Common myeloid progenitor, CD34-positive (primary cell): ENCODE results near the gene PCGF1.

Experiments
- CTCF ChIA-PET: fragments of 350-600 bp; sonication (Branson Sonifier 250); formaldehyde crosslinking; loops from one replicate; lab custom pipeline; 2021; ENCODE audit warnings: antibody characterized with exemption; lab: Charles Lee
- POLR2A ChIA-PET: fragments of 350-600 bp; sonication (Branson Sonifier 250); formaldehyde crosslinking; loops from one replicate; lab custom pipeline; 2021; ENCODE audit warnings: antibody characterized with exemption; lab: Charles Lee
- DNase-seq, 3 donors: peaks; one replicate each; pipeline versions ENCODE4 v3.0.0 to v3.0.0-alpha.2; 2013
- H3K27ac ChIP-seq, 2 experiments: 1 replicate in 1 of 2; 2 replicates in 1 of 2; pipeline ENCODE4 v1.7.0; 2013; ENCODE audit warnings: inconsistent platforms in 2 of 2, low read length in 2 of 2, mild to moderate bottlenecking in 2 of 2, low read depth in 1 of 2, moderate library complexity in 1 of 2; ENCODE audit not compliant: severe bottlenecking in 2 of 2, insufficient read depth in 1 of 2, poor library complexity in 1 of 2
- H3K27me3 ChIP-seq, 5 experiments: replicated peaks in 2 of 5; 1 replicate in 3 of 5; 2 replicates in 2 of 5; pipeline versions ENCODE4 v1.6.1 to v1.7.0; 2013; ENCODE audit warnings: low read length in 4 of 5, mild to moderate bottlenecking in 2 of 5, moderate library complexity in 2 of 5, inconsistent platforms in 1 of 5; ENCODE audit not compliant: insufficient read depth in 5 of 5, control insufficient read depth in 4 of 5
- H3K36me3 ChIP-seq, 4 experiments: 1 replicate in 2 of 4; 2 replicates in 2 of 4; pipeline versions ENCODE4 v1.6.1 to v1.7.0; 2013; ENCODE audit warnings: low read length in 3 of 4, control low read depth in 1 of 4, mild to moderate bottlenecking in 1 of 4; ENCODE audit not compliant: control insufficient read depth in 4 of 4, insufficient read depth in 4 of 4
- H3K4me1 ChIP-seq, 4 experiments: 1 replicate in 3 of 4; 2 replicates in 1 of 4; pipeline versions ENCODE4 v1.6.1 to v1.7.1; 2013; ENCODE audit warnings: low read length in 3 of 4, mild to moderate bottlenecking in 3 of 4, control low read depth in 1 of 4, inconsistent platforms in 1 of 4, moderate library complexity in 1 of 4; ENCODE audit not compliant: control insufficient read depth in 4 of 4, insufficient read depth in 4 of 4; ENCODE audit errors: control extremely low read depth in 1 of 4
- H3K4me3 ChIP-seq, 7 experiments: 1 replicate in 4 of 7; 2 replicates in 3 of 7; pipeline versions ENCODE4 v1.5.1 to v1.7.0; 2013; ENCODE audit warnings: mild to moderate bottlenecking in 7 of 7, low read length in 6 of 7, moderate library complexity in 6 of 7, inconsistent platforms in 2 of 7, low read depth in 2 of 7, control low read depth in 1 of 7; ENCODE audit not compliant: insufficient read depth in 4 of 7, control insufficient read depth in 1 of 7; ENCODE audit errors: extremely low read depth in 1 of 7
- H3K9me3 ChIP-seq, 5 experiments: 1 replicate in 4 of 5; 2 replicates in 1 of 5; pipeline versions ENCODE4 v1.6.1 to v1.7.1; 2013; ENCODE audit warnings: low read length in 4 of 5, mild to moderate bottlenecking in 2 of 5, inconsistent platforms in 1 of 5, low read depth in 1 of 5, moderate library complexity in 1 of 5; ENCODE audit not compliant: control insufficient read depth in 4 of 5, insufficient read depth in 2 of 5; ENCODE audit errors: control extremely low read depth in 1 of 5
- WGBS: methylation state at CpG from one replicate; pipeline ENCODE4 v1.1.5; 2013; ENCODE audit not compliant: insufficient coverage; 5-methylcytosine and 5-hydroxymethylcytosine counted together

The PCGF1 gene

DNA sequence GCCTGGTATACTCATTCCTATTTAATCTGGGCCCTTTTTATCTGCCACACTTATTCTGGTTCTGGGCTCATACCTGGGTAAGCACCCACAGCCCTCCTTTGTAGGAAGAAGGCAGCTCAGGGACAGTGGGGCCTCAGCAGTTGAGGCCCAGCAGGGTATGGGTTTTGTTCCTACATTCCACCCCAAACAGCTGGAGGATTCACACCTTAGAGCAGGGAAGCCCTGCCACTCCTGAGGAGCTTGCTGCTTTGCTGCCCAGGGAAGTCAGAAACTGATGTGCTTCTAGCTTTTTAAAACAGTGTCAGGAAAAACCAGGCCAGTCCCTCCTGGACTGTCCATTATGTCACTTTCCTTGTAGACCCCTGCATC, 6.9 kb downstream of the PCGF1 start:
- peaks cover 0 to 11% (median 5%) of the 10 kb centered on the region in 4 experiments for H3K36me3 ChIP-seq
- H3K4me3 ChIP-seq = no peak overlapping the region
- peaks cover 0 to 92% (median 54%) of the 10 kb centered on the region in 5 experiments for H3K27me3 ChIP-seq
- H3K4me1 ChIP-seq = peaks cover 4 to 52% (median 45%) of the 10 kb centered on the region in 4 experiments
- H3K9me3 ChIP-seq = no peaks in the 10 kb centered on the region
- POLR2A ChIA-PET = no interaction called here
- no peak overlapping the region for H3K27ac ChIP-seq
- no peak for DNase-seq
- CTCF ChIA-PET = interaction anchor here (0.7 to 12.7 kb wide), 10 partner anchors 9 to 87 kb away, joined by 3 to 143 read pairs (median 6); partner anchors contain the start of genes AUP1, CCDC142, DQX1 and HTRA2

DNA sequence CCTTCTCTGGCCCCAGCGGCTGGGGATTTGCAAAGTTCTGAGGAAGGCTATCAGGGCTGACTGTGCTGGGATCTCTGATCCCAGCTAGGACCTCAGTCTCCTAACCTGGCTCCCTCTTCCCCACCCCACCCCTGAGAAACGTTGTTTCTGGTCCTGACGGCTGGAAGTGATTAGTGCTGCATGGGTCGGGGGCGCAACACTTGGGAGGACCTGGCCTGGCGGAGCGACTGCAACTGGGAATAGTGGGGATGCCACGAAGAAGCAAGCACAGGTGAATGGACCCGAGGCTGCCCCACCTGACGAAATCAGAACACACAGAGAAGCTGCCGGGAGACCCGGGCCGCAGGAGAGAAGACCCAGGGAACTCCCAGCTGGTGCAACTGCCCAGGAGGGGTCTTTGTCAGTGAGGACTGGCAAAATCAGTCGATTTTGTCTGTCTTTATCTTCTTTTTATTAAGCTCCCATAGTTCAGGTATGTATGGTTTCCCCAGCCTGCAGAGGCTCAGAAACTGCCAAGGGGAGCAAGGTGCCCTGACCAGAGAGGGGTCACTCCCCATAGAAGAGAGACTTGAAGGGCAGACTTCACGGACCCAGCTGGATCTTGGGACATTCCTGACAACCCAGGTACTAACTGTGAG, 7.4 kb downstream of the PCGF1 start:
- CTCF ChIA-PET = interaction anchor here (1.3 to 12.7 kb wide), 8 partner anchors 9 to 88 kb away, joined by 3 to 143 read pairs (median 9); partner anchors contain the start of genes AUP1, CCDC142, DQX1 and HTRA2
- Histone ChIP-seq H3K4me3 (peak overlapping the region in 3 of 7 experiments; percentile 56 to 73 (median 70)), H3K27ac (no peak overlapping the region), H3K4me1 (peaks cover 4 to 47% (median 45%) of the 10 kb centered on the region in 4 experiments), H3K27me3 (peaks cover 0 to 88% (median 56%) of the 10 kb centered on the region in 5 experiments), H3K36me3 (peaks cover 0 to 6% (median 2%) of the 10 kb centered on the region in 4 experiments), H3K9me3 (no peaks in the 10 kb centered on the region)
- no peak for DNase-seq
- POLR2A ChIA-PET = no interaction called here
- 69% methylated on average over 12 of the region's 15 CpGs for WGBS

DNA sequence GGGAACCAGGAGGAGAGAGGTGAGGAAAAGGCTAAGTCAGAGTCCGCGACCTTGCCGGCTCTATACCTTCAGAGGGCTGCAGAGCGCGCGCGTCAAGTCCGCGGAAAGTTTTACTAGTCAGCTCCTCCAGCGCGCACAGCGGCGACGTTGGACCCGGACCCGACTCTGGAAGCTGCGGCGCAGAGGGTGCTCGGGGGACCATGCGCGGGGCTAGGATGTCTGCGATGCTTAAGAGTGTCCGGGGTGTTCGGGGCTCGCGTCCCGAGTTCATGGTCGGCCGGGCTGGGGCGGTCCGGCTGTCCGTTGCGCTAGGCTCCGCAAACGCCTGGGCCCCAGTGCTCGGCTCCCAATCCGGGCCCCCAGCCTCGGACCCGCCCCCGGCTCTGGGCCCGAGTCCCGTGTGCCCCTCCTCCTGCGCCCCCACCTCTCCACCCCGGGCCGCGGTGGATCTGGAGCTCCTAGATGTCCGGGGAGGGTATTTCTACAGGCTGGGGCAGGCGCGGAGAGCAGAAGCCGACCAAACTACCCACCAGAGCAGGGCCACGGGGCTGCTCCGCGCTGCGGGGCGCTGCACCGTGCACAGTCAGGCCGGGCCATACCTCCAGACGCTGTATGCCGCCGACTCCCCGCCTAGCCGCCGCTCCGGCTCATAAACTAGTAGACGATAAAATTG, 8.1 kb downstream of the PCGF1 start, which contains the start of gene LBX2:
LBX2 (minus strand) TSS at position 337 of the 673 bp plus-strand sequence; CDS start at position 271, 66 bp downstream.
- no peak within 1 kb of the TSS for H3K27ac ChIP-seq
- H3K36me3 ChIP-seq = peaks cover 0 to 3% (median 1%) of the 10 kb centered on the region in 4 experiments
- 3% methylated on average over 48 of the region's 65 CpGs for WGBS
- H3K27me3 ChIP-seq = peaks cover 0 to 84% (median 56%) of the 10 kb centered on the region in 5 experiments
- POLR2A ChIA-PET = no interaction called here
- peaks cover 4 to 45% (median 43%) of the 10 kb centered on the region in 4 experiments for H3K4me1 ChIP-seq
- CTCF ChIA-PET = interaction anchor here (0.9 to 12.7 kb wide), 6 partner anchors 8 to 88 kb away, joined by 3 to 143 read pairs (median 12); partner anchors contain the start of genes AUP1, CCDC142, DQX1 and HTRA2
- DNase-seq = peak in 2 of 3 donors; percentile 40 to 53
- peak within 1 kb of the TSS; percentile 17 to 73 (median 58) for H3K4me3 ChIP-seq
- H3K9me3 ChIP-seq = no peaks in the 10 kb centered on the region

DNA sequence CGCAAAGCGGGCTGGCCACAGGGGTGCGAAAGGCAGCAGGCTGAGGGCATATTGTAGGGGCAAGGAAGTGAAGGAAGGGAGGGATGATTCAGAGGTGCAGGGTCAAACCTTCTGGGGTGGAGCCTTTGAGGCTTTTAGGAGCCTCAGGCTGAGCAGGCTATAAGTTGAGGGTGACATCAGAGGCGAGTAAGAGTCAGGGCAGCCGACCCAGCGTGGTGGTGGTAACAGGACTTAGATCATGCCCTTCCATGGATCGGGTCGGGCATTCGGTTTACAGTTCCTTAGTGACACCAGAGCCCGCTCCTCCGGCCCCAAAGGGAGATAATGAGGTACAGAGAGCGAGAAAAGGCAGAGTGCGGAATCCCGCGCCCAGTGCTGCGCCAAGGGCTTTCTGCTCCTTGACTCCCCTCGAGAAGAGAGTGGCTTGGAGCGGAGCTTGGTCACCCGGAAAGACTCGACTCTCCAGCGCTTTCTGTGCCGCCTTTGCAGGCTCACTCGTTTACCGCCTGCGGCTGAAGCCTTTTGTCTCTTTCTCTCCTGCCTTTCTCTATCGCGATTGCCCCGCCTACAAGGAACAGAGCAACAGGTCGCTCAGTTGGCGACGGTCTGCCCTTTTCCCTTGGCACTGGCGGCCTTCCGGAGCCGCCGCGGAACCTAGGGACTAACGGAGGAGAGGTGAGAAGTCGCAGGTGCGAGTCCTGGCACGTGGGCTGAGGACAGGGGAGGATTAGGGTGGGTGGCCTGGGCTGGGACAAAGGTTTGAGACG, 8.8 kb downstream of the PCGF1 start:
- ChIA-PET POLR2A (no interaction called here), CTCF (interaction anchor here (0.9 to 12.7 kb wide), 5 partner anchors 7 to 89 kb away, joined by 3 to 143 read pairs (median 11); partner anchors contain the start of genes AUP1, DQX1 and HTRA2)
- Histone ChIP-seq H3K27ac (no peak overlapping the region), H3K36me3 (peaks cover 2 to 9% (median 5%) of the 10 kb centered on the region in 4 experiments), H3K4me1 (peaks cover 4 to 43% (median 40%) of the 10 kb centered on the region in 4 experiments), H3K9me3 (no peaks in the 10 kb centered on the region), H3K4me3 (peak overlapping the region; percentile 17 to 73 (median 58)), H3K27me3 (peaks cover 0 to 77% (median 53%) of the 10 kb centered on the region in 5 experiments)
- under 1% methylated on average over 38 of the region's 41 CpGs for WGBS
- DNase-seq = peak in 2 of 3 donors; percentile 48 to 55

DNA sequence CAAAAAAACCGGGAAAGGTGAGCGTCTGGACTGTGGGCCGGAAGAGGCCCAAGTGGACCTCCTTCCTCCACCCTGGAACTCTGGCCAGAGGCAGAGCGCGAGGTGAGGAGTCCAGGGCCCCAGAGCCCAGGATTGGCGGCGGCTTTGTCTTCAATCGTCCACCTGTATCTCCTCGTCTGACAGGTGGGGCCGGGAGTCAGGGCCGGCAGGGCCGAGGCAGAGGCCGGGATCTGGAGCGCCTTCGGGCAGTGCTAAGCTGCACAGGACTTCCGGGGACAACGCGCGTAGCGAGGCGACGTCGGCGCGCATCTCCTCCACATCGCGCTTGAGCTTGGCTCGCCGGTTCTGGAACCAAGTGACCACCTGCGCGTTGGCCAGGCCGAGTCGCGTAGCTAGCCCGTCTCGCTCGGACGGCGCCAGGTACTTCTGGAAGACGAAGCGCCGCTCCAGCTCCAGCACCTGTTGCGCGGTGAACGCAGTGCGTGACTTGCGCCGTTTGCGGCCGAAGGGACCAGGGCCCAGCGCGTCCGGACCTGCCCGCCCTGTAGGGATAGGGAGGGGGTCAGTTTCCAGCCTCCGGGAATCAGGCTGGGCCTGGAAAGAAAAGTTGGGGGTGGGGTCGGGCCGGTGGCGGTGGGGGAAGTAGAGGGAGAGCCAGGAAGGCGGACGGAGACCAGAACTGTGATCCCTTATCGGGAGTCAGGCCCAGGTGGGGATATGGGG, 9.6 kb downstream of the PCGF1 start:
- 4% methylated on average over 60 of the region's 61 CpGs for WGBS
- no peak overlapping the region for H3K27ac ChIP-seq
- peaks cover 2 to 16% (median 8%) of the 10 kb centered on the region in 4 experiments for H3K36me3 ChIP-seq
- ChIA-PET POLR2A (no interaction called here), CTCF (interaction anchor here (1.5 to 12.7 kb wide), 2 partner anchors 32 to 41 kb away, joined by 4 to 143 read pairs; partner anchors contain the start of genes AUP1, DQX1 and HTRA2)
- DNase-seq = no peak
- peaks cover 0 to 69% (median 48%) of the 10 kb centered on the region in 5 experiments for H3K27me3 ChIP-seq
- H3K4me3 ChIP-seq = peak overlapping the region in 6 of 7 experiments; percentile 51 to 73 (median 60)
- peaks cover 4 to 35% (median 33%) of the 10 kb centered on the region in 4 experiments for H3K4me1 ChIP-seq
- no peaks in the 10 kb centered on the region for H3K9me3 ChIP-seq
